ENCODE results near the gene VPS9D1.

The VPS9D1 gene

GRCh38 chr16:89732142-89732917, 11.6 kb upstream of the VPS9D1 start:
- TF ChIP-seq CEBPB (IDR thresholded peaks at IDR 0.05) (no peak), RAD21 (IDR thresholded peaks at IDR 0.05; ENCODE audit: low read depth) (no peak), TAF1 (IDR thresholded peaks at IDR 0.05; ENCODE audit: low read depth) (no peak), YY1 (IDR thresholded peaks at IDR 0.05; ENCODE audit: low read depth) (no peak), MAX (IDR thresholded peaks at IDR 0.05) (no peak), TEAD4 (IDR thresholded peaks at IDR 0.05) (no peak), ZBTB7A (IDR thresholded peaks at IDR 0.05; ENCODE audit: low read depth) (no peak), REST (IDR thresholded peaks at IDR 0.05; ENCODE audit: low read depth) (no peak), EGR1 (IDR thresholded peaks at IDR 0.05) (no peak)

GRCh38 chr16:89730610-89731234, 10.0 kb upstream of the VPS9D1 start:
- no peak for TF ChIP-seq TCF12 (IDR thresholded peaks at IDR 0.05; ENCODE audit: low read depth)
- TF ChIP-seq CEBPB (IDR thresholded peaks at IDR 0.05) = no peak
- no peak for TF ChIP-seq MAX (IDR thresholded peaks at IDR 0.05)
- no peak for TF ChIP-seq REST (IDR thresholded peaks at IDR 0.05; ENCODE audit: low read depth)

- TF ChIP-seq REST (IDR thresholded peaks at IDR 0.05; ENCODE audit: low read depth) (no peak), EP300 (IDR thresholded peaks at IDR 0.05; ENCODE audit: borderline replicate concordance) (no peak), RAD21 (IDR thresholded peaks at IDR 0.05; ENCODE audit: low read depth) (no peak)
Observed at GRCh38 chr16:89729863-89730593, 9.3 kb upstream of the VPS9D1 start.

- no peak for TF ChIP-seq YY1 (IDR thresholded peaks at IDR 0.05; ENCODE audit: low read depth)
- no peak for TF ChIP-seq NFIC (IDR thresholded peaks at IDR 0.05)
Observed at GRCh38 chr16:89729293-89729692, 8.6 kb upstream of the VPS9D1 start.

DNA sequence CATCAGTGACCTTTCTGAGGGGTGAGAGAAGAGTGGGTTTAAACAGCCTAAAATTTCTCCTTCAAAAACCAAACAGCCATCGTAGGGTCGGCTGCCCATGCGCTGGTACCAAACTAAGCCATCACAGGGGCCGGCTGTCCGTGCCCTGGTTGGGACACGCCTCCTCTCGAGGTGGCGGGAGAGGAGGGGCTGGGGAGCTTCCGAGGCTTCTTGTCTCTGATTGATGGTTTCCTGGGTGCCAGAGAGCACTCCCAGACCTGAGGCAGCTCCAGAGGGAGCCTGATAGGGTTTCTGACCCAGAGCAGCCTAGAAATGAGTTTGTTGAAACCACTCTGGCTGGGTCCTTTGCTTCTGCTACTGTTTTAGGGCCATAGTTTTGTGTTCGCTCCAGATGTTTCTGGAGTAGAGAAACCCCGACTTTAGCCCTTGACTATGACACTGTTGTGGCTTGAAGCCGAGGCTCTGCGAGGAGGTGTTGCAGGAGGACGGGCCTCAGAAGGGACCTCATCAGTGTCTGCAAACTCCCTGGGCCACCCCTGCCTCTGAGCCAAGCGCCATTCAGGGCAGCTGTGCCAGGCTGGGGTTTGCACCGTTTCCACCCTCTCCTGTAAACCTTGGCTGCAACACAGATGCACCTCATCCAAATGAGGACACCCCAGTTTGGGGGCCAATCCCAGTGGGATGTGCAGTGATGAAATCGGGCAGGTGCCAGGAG, 6.9 kb upstream of the VPS9D1 start:
- TF ChIP-seq EP300 (IDR thresholded peaks at IDR 0.05; ENCODE audit: borderline replicate concordance) (no peak), EGR1 (IDR thresholded peaks at IDR 0.05) (no peak), NFIC (IDR thresholded peaks at IDR 0.05) (no peak), TEAD4 (IDR thresholded peaks at IDR 0.05) (no peak), TCF12 (IDR thresholded peaks at IDR 0.05; ENCODE audit: low read depth) (no peak), YY1 (IDR thresholded peaks at IDR 0.05; ENCODE audit: low read depth) (no peak), CREB1 (IDR thresholded peaks at IDR 0.05; ENCODE audit: low read depth) (no peak), REST (IDR thresholded peaks at IDR 0.05; ENCODE audit: low read depth) (no peak), CEBPB (IDR thresholded peaks at IDR 0.05) (no peak), MAX (IDR thresholded peaks at IDR 0.05) (no peak), FOXM1 (IDR thresholded peaks at IDR 0.05; ENCODE audit: borderline replicate concordance, low read depth) (no peak), RAD21 (IDR thresholded peaks at IDR 0.05; ENCODE audit: low read depth) (no peak), TAF1 (IDR thresholded peaks at IDR 0.05; ENCODE audit: low read depth) (no peak), ZBTB7A (IDR thresholded peaks at IDR 0.05; ENCODE audit: low read depth) (no peak)
- TF ChIP-seq, protein P1, sequence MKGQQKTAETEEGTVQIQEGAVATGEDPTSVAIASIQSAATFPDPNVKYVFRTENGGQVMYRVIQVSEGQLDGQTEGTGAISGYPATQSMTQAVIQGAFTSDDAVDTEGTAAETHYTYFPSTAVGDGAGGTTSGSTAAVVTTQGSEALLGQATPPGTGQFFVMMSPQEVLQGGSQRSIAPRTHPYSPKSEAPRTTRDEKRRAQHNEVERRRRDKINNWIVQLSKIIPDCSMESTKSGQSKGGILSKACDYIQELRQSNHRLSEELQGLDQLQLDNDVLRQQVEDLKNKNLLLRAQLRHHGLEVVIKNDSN (IDR thresholded peaks at IDR 0.05) = no peak

All from Ishikawa (cell line).